HG02938 (cell line): ENCODE results near the gene PCGF2.

Experiments used
- ATAC-seq: cut with Tn5 transposase; IDR thresholded peaks from one replicate; pipeline ENCODE4 v1.9.1; 2021; ENCODE audit warnings: mild to moderate bottlenecking, moderate library complexity; ENCODE audit not compliant: unreplicated experiment

The PCGF2 gene

DNA sequence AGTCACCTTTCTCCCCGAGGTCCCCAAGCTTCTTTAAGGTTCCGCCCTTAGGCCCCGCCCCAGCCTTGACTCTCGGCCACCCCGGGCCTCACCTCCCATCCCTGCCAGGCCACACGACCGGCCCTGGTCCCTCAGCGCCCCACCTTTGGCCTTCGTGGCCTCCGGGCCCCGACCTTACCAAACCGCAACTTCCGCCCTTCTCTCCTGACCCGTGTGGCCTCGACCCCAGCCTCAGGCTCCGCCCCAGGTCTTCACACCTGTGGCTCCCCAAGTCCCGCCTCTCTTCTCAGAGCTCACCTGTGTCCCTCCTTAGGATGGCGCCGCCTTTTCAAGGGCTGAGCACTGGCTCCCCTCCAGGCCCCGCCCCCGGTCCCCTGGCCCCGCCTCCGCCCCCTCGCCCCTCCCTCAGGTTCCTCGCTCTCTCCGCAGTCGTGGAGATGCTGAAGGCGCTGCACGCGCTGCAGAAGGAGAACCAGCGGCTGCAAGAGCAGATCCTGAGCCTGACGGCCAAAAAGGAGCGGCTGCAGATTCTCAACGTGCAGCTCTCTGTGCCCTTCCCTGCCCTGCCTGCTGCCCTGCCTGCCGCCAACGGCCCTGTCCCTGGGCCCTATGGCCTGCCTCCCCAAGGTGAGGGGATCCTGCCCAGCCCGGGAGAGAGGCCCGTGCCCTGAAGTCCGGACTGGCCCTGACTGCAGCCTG, 28.0 kb downstream of the PCGF2 start:
- ATAC-seq = no peak

DNA sequence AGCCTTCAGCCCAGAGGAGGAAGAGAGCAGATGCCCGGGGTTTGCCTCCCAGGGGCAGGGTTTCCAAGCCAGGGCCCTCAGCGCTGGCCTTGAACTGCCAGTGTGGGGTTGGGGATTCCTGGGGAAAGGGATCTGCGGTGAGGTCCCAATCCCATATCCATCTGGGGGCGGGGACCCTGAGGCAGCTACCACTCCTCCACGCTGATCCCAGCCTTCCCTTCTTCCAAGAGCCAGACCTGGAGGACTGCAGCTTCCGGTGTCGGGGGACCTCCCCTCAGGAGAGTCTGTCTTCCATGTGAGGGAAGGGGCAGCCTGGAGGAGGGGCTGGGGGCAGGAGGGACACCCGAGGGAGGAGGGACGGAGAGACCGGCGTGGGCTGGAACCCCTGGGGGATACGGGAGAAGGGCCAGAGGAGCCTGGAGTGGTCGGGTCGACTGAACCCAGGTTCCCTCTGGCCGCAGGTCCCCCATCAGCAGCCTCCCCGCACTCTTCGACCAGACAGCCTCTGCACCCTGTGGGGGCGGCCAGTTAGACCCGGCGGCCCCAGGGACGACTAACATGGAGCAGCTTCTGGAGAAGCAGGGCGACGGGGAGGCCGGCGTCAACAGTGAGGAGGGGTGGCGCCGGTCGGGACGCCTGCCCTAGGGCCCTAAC, 28.7 kb downstream of the PCGF2 start:
- ATAC-seq = no peak

DNA sequence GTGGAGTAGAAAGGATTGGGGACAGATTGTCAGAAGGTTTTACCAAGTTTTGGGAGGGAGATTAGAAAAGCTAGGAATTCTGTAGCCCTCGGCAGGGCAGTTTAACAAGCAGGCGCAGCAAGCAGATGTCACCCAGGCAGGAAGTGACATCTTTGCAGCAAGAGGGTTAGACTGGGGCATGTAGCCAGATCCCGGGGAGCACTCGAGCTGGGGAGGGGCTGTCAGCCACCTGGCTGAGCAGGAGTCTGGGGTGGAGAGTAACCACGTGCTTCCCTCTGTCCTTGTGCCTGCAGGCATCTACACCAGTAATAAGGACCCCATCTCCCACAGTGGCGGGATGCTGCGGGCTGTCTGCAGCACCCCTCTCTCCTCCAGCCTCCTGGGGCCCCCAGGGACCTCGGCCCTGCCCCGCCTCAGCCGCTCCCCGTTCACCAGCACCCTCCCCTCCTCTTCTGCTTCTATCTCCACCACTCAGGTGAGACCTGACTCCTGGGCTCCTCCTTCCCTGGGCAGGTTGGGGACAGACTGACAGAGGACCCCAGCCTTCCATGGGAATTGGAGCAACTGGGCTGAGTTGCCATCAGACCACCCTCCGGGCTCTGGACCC, 30.9 kb downstream of the PCGF2 start:
- ATAC-seq = no peak

DNA sequence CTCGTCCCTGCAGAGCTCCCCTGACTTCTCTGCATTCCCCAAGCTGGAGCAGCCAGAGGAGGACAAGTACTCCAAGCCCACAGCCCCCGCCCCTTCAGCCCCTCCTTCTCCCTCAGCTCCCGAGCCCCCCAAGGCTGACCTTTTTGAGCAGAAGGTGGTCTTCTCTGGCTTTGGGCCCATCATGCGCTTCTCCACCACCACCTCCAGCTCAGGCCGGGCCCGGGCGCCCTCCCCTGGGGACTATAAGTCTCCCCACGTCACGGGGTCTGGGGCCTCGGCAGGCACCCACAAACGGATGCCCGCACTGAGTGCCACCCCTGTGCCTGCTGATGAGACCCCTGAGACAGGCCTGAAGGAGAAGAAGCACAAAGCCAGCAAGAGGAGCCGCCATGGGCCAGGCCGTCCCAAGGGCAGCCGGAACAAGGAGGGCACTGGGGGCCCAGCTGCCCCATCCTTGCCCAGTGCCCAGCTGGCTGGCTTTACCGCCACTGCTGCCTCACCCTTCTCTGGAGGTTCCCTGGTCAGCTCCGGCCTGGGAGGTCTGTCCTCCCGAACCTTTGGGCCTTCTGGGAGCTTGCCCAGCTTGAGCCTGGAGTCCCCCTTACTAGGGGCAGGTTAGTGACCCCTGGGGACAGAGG, 31.6 kb downstream of the PCGF2 start:
- no peak for ATAC-seq

DNA sequence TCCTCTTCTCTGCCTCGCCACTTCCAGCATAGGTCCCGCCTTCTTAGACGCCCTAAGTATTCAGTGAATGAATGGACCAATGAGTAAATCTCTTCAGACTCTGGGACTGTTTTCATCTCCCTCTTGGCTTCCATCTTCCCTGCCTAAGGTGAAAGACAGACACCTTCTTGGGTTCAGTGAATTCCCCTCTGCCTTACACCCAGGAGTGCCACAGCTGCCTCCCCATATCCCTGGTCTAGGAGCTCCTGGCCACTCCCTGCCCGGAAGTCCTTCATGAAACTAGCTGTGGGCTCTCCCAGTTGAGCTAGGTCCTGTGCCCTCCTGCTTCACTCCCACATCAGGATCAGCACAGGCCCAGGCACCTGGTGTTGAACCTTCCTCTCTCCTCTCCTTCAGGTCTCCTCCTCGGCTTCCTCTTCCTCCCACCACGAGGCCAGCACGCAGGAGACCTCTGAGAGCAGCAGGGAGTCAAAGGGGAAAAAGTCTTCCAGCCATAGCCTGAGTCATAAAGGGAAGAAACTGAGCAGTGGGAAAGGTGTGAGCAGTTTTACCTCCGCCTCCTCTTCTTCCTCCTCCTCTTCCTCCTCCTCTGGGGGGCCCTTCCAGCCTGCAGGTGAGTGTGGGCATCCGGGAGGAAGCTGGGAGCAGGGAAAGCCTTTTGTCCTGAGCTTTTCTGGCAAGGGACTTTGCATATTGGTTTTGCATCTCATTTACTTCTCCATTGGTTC, 32.8 kb downstream of the PCGF2 start:
- no peak for ATAC-seq

DNA sequence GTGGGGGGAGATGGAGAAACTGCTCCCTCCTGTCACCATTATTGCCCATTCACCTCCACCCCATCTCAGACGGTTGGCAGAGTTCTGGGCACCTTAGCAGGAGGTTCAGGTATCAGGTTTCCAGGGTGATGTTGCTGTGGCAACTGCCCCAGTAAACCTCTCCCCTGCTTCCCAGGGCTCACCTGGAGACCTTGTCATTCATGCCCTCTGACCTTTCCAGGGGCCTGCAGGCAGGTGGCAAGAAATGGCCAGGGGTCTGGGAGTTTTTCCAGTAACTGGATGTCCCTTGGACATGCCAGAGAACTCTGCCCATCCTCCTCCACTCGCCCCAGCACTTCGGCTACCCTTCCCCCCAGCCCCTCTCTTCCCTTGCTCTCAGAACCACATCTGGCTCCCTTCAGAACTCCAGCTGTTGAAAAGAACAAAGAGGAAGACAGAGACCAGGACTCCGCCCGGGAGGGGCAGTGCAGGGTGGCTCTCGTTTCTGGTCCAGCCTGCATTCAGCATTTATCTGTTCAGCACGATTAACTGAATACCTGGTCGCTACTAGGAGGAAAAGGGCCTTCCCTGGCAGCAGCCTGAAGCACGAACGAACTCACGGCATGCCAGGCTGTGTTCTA, 34.6 kb downstream of the PCGF2 start:
- no peak for ATAC-seq

DNA sequence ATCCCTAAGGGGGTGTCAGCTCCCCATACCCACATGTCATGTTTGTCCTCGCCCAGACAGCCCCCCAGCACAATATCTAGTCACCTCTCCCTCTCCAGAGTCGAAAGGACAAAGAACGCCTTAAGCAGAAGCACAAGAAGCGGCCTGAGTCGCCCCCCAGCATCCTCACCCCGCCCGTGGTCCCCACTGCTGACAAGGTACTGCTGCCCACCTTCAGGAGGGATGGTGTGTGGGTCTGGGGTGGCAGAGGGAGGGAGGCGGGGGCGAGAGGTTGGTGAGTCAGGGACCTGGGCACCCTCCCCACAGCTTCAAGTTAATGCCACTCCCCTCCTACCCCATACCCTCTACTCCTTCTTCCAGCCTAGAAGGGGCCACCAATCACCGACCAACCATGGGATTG, 35.5 kb downstream of the PCGF2 start:
- ATAC-seq = no peak

DNA sequence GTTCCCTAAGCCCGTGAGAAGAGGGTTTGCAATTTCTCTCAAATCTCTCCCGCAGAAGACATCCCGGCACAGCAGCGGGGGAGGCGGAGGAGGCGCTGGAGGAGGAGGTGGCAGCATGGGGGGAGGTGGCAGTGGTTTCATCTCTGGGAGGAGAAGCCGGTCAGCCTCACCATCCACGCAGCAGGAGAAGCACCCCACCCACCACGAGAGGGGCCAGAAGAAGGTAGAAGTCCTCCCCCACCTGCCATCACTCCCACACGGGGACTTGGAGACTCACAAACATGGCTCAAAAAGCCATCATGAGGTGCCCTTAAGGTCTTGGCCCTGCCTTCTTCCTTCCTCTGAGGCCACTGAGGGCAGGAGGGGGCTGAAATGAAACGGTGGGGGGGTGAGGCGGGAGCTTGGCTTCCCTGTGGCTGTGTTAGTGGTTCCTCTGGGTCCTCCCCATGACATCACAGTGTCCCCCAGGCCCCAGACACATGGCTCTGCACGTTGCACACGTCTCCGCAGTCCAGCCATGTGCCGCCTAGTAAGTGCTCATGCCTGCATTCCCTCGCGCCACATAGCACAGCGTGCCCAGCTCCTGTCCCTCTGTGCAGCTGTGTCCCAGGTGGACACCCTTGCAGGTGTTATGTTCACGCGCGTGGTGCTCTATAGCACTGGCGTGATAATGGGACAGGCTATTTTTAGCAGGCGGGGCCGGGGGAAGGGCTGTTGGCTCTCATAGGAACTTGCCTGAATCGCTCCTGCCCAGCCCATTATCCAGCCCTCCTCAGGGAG, 36.2 kb downstream of the PCGF2 start:
- no peak for ATAC-seq

DNA sequence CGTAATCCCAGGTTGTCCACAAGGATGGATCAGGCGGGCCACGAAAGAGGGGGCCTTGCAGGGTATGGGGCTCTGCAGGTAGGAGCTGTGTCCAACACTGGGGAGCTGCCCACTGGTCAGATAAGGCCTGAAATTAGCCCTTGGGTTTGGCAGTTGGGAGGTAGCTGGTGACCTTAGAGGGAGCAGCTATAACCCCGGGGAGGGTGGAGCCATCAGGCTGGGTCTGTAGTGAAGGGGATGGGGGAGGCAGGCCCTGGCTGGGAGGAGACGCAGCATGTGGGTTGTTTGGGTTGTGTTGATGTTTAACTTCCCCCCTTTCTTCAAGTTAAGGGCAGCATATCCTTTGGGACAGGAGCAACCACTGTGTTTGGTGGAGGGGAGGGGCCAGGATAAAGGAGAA, 37.2 kb downstream of the PCGF2 start:
- ATAC-seq = no peak

DNA sequence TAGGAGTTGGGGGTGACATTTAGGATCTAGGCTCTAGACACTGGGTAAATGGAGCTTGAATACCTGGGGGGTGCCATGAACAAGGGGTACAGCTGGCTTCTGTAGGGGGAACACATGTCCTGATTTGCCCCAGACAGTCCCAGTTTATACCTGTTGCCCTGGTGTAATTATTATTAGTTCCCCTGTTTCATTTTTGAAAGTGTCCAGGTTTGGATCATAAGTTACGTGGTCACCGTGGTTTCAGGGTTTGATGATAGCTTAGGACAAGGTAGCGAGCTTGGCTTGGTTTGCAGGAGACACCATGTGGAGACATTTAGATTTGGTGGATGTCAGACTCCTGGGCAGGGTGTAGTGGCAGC, 37.6 kb downstream of the PCGF2 start:
- ATAC-seq = no peak

DNA sequence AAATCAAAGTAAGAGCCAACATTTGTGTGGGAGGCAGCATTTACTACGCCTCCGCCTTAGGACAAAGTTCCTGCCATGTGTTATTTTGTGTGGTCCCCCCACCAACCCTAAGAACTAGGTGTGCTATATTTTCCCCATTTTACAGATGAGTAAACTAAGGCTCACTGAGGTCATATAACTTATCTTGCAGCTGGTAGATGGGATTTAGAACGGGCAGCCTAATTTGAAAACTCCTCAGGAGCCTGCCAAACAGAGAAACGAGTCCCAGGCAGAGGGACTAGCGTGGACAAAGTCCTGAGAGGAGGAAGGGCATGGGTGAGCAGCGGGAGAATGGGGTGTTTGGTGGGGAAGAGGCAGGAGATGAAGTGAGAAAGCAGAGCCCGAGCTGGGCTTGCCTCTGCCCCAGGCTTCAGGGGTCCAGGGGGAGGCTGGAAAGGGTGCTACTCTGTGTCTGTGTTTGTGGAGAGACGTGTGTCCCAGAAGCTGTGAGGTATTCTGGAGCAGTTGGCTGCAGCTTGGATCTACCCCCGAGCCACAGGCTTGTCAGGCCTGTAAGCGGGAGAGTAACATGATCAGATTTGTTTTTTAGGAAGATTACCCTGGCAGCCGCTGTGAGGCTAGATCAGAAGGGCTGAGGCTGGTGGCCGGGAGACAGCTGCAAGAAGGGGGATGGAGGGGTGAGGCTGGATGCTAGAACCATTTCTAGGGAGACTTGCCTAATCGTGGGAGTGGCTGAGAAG, 38.1 kb downstream of the PCGF2 start:
- ATAC-seq = no peak

DNA sequence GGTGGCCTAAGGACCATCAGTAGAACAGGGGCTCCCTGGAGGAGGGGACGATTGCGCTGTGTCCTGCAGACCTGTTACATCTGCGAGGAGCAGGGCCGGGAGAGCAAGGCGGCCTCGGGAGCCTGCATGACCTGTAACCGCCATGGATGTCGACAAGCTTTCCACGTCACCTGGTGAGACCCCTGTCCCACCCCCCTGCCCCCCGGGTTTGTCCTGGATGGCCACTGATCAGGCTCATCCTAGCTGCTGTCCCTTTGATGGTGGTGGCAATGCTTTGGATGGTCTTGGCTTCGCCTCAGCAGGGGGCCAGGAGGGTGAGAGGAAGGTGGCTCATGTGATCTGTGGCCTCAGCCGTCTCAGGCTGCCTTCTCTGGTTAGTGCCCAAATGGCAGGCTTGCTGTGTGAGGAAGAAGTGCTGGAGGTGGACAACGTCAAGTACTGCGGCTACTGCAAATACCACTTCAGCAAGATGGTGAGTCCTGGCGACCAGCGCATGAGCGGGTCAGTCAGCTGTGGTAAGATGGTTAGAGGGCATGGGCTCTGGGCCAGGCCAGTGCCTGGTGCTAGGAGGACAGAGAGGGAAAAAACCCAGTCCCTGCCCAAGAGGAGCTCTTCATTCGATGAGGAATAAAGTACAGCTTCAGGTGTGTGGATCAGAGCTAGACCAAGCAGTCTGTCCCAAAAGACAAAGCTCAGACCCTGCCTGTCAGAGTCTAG, 38.9 kb downstream of the PCGF2 start:
- no peak for ATAC-seq

DNA sequence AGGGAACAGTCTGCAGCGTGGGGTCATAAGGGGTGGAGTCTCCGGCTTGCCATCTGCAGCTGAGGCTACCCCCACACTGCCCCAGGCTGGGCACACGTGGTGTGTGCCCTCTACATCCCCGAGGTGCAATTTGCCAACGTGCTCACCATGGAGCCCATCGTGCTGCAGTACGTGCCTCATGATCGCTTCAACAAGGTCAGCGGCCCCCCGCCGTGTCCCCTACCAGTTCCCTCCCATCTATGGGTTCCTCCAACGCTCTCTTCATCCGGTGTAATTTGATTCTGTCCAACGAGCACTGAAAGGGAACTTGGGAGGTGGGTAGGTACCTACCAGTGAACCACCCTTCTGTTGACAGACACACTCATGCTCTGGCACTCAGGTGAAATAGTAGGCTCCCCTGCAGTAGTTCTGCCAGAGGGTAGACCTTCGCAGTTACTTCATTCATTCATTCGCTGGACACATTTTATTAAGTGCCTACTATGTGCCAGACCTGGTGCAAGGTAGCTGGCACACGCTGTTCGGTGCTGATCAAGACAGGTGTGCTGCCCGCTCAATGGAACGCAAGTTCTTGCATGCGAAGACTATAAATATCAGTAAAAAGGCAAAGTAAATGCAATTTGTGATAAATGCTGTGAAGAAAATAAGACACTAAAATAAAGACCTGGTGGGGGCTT, 40.3 kb downstream of the PCGF2 start:
- no peak for ATAC-seq

DNA sequence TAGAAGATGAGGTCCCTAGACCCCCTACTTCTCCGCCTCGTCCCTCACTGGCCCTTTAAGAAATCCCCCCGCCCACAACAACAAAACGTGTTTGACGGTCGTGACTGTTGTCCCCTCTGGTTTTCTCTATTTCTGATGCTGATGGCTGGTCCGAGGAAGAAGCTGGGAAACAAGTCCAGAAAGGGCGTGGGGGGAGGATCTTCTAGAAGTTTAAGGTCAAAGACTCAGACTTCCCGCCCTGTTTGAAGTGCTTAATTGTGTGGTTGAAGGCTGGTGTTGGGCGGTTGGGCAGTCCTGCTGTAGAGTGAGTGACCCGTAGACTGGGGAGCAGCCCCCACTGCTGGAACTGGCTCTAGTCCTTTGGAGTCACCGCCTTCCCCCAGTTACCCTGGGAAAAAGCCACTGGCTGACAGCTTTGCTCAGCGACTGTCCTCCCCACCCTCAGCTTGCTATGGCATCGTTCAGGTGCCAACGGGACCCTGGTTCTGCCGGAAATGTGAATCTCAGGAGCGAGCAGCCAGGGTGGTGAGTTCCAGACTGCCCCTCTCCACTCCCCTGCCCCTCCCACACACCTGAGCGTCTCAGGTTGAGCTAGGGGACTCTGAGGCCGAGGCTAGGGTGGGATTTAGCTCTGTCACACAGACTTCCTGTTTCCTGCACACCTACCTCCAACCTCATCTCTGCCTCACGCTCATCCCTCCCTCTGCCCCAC, 41.5 kb downstream of the PCGF2 start:
- ATAC-seq = no peak

DNA sequence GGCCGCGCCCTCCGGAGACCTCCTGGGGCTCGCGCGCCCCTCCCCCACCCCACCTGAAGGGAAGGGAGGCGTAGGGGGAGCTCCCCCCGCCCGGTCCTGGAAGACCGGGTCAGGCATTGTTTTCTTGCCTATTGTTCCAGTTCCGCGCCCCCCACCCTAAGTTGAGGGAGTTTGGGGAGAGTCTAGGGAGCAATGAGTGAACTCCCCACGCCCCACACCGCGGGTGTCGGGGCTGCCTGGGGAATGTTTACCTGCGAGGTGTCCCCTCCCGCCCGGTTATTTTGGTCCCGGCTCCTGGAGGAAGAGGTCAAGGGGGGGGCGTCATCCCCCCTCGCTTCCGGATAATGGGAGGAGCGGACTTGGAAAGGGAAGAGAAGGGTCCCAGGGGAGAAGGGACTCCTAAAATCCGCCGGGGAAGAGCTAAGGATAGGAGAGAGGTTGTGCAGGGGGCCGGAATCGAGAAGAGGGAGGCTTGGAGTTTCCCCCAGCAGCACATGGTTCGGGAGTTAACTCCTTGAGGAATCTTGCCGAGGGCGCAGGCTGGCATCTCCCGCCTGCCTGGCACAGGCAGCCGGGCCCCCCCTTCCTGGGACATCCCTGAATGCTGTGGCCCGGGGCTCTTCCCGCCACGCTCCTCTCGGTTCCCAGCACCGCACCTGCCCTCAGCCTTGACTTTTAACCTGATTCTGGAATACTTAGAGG, 42.2 kb downstream of the PCGF2 start:
- ATAC-seq = no peak

DNA sequence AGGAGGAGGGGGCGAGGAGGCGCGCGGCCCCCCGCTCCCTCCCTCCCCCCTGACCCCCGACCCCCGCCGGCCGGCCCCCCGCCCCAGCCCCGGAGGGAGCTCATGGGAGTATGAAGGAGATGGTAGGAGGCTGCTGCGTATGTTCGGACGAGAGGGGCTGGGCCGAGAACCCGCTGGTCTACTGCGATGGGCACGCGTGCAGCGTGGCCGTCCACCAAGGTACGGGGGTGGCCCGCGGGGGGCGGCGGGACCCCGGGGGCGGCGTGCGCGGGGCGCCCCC, 42.7 kb downstream of the PCGF2 start:
- ATAC-seq = no peak
